IMR-90 (cell line): ENCODE data around the gene UBE3A. TPM values are rescaled to one million over a fixed set of nuclear protein-coding genes. Genes with fewer than 3 reads are reported as not detected.

Experiments used
- ATAC-seq: fragments of 200-7000 bp; cut with Tn5 transposase; 2 replicates; pipeline ENCODE4 v1.9.1; 2020; ENCODE audit warnings: low read depth, mild to moderate bottlenecking, moderate library complexity
- BruUV-seq: library from RNA; stranded (reverse); fragments of 400-500 nt; replicated peaks from 2 replicates; lab custom pipeline; 2021; lab: Mats Ljungman, UMichigan
- CTCF ChIA-PET: fragments of 300-600 bp; formaldehyde crosslinking; extraction: SDS; loops from one replicate; lab custom pipeline; 2021; ENCODE audit warnings: antibody characterized with exemption; lab: Yijun Ruan, JAX
- POLR2A ChIA-PET: fragments of 300-600 bp; sonication (Branson Sonifier 250); formaldehyde crosslinking; loops from one replicate; lab custom pipeline; 2022; ENCODE audit warnings: antibody characterized with exemption; ENCODE audit not compliant: unreplicated experiment; lab: Charles Lee
- DNase-seq: peaks from one replicate; pipeline ENCODE4 v3.0.0; 2013
- H2AFZ ChIP-seq: replicated peaks from 2 replicates; pipeline ENCODE3; 2013; ENCODE audit warnings: low read length, mild to moderate bottlenecking; ENCODE audit not compliant: poor library complexity
- H2AK5ac ChIP-seq: 2 replicates; pipeline ENCODE4 v1.6.1; 2013; ENCODE audit warnings: low read depth, low read length, inconsistent platforms
- H2AK9ac ChIP-seq: replicated peaks from 2 replicates; pipeline ENCODE3; 2013; ENCODE audit warnings: mild to moderate bottlenecking, low read depth, low read length, moderate library complexity; ENCODE audit not compliant: poor library complexity
- H2BK120ac ChIP-seq: 2 replicates; pipeline ENCODE4 v1.6.1; 2013; ENCODE audit warnings: low read depth, low read length, inconsistent platforms
- H2BK15ac ChIP-seq: 3 replicates; pipeline ENCODE4 v1.6.1; 2013; ENCODE audit warnings: low read depth, low read length, inconsistent platforms
- H2BK20ac ChIP-seq: 2 replicates; pipeline ENCODE4 v1.6.1; 2013; ENCODE audit warnings: low read depth, mild to moderate bottlenecking, inconsistent platforms, low read length, moderate library complexity
- H2BK5ac ChIP-seq: 2 replicates; pipeline ENCODE4 v1.6.1; 2013; ENCODE audit warnings: mild to moderate bottlenecking, low read depth, low read length, inconsistent platforms; ENCODE audit not compliant: poor library complexity, severe bottlenecking
- H3K14ac ChIP-seq: replicated peaks from 2 replicates; pipeline ENCODE4 v1.6.1; 2013; ENCODE audit warnings: low read depth, low read length, inconsistent platforms
- H3K18ac ChIP-seq: 2 replicates; pipeline ENCODE4 v1.6.1; 2013; ENCODE audit warnings: low read depth, low read length, control low read depth
- H3K23ac ChIP-seq: 2 replicates; pipeline ENCODE4 v1.6.1; 2013; ENCODE audit warnings: low read depth, low read length, inconsistent platforms
- H3K27ac ChIP-seq: 2 replicates; pipeline ENCODE4 v1.5.1; 2013; ENCODE audit warnings: mild to moderate bottlenecking, control low read depth, low read length; ENCODE audit not compliant: insufficient read depth
- H3K27me3 ChIP-seq: 2 replicates; pipeline ENCODE4 v1.6.1; 2013; ENCODE audit warnings: low read length; ENCODE audit not compliant: control insufficient read depth, insufficient read depth
- H3K36me3 ChIP-seq: 2 replicates; pipeline ENCODE4 v1.6.1; 2013; ENCODE audit warnings: low read length, mixed read lengths; ENCODE audit not compliant: control insufficient read depth, insufficient read depth
- H3K4ac ChIP-seq: 2 replicates; pipeline ENCODE4 v1.6.1; 2013; ENCODE audit warnings: low read depth, low read length, inconsistent platforms
- H3K4me1 ChIP-seq: 2 replicates; pipeline ENCODE4 v1.6.1; 2013; ENCODE audit warnings: low read length, mixed read lengths; ENCODE audit not compliant: control insufficient read depth, insufficient read depth
- H3K4me2 ChIP-seq: 2 replicates; pipeline ENCODE4 v1.6.1; 2013; ENCODE audit warnings: low read depth, mild to moderate bottlenecking, control low read depth, low read length, moderate library complexity
- H3K4me3 ChIP-seq: 2 replicates; pipeline ENCODE4 v1.5.1; 2013; ENCODE audit warnings: low read depth, mild to moderate bottlenecking, control low read depth, low read length, moderate library complexity; ENCODE audit not compliant: insufficient read depth
- H3K56ac ChIP-seq: 2 replicates; pipeline ENCODE4 v1.6.1; 2013; ENCODE audit warnings: low read length, inconsistent platforms; ENCODE audit not compliant: insufficient read depth; ENCODE audit errors: extremely low read depth
- H3K79me1 ChIP-seq, 2 experiments: 2 replicates each; pipeline ENCODE4 v1.6.1; 2013; ENCODE audit warnings: low read length in 2 of 2, inconsistent platforms in 1 of 2, low read depth in 1 of 2
- H3K9ac ChIP-seq: 2 replicates; pipeline ENCODE4 v1.6.1; 2013; ENCODE audit warnings: low read depth, low read length, control low read depth
- H3K9me1 ChIP-seq: 2 replicates; pipeline ENCODE4 v1.6.1; 2013; ENCODE audit warnings: low read length, inconsistent platforms; ENCODE audit not compliant: insufficient read depth
- H3K9me3 ChIP-seq: 2 replicates; pipeline ENCODE4 v1.6.1; 2013; ENCODE audit warnings: low read length; ENCODE audit not compliant: control insufficient read depth, insufficient read depth
- H4K20me1 ChIP-seq: 2 replicates; pipeline ENCODE4 v1.6.1; 2013; ENCODE audit warnings: low read length, inconsistent platforms; ENCODE audit not compliant: insufficient read depth
- H4K5ac ChIP-seq: 2 replicates; pipeline ENCODE4 v1.6.1; 2013; ENCODE audit warnings: mild to moderate bottlenecking, low read depth, low read length, control low read depth
- H4K8ac ChIP-seq, 2 experiments: 2 replicates each; pipeline ENCODE4 v1.6.1; 2013; ENCODE audit warnings: low read depth in 2 of 2, low read length in 2 of 2, control low read depth in 1 of 2, inconsistent platforms in 1 of 2
- H4K91ac ChIP-seq: 2 replicates; pipeline ENCODE4 v1.6.1; 2013; ENCODE audit warnings: low read depth, low read length, inconsistent platforms; ENCODE audit not compliant: insufficient read depth
- BHLHE40 ChIP-seq: fragments of 150-350 bp; IDR thresholded peaks from 2 replicates; pipeline ENCODE4 v1.6.1; 2016; ENCODE audit warnings: mild to moderate bottlenecking, low read depth, low read length
- CEBPB ChIP-seq: IDR thresholded peaks from 2 replicates; pipeline ENCODE4 v1.6.1; 2012; ENCODE audit warnings: low read depth, low read length, improper control_type of control experiment
- CHD1 ChIP-seq: IDR thresholded peaks from 2 replicates; pipeline ENCODE4 v1.6.1; 2012; ENCODE audit warnings: low read depth, low read length, improper control_type of control experiment
- ELK1 ChIP-seq: fragments of 150-350 bp; IDR thresholded peaks from 2 replicates; pipeline ENCODE4 v1.6.1; 2016; ENCODE audit warnings: low read depth, mild to moderate bottlenecking, low read length, moderate library complexity, borderline replicate concordance
- FOS ChIP-seq: fragments of 150-350 bp; IDR thresholded peaks from 2 replicates; pipeline ENCODE4 v1.6.1; 2016; ENCODE audit warnings: low read depth, low read length
- MAFK ChIP-seq: IDR thresholded peaks from 2 replicates; pipeline ENCODE4 v1.6.1; 2012; ENCODE audit warnings: low read depth, low read length, improper control_type of control experiment
- MAZ ChIP-seq: IDR thresholded peaks from 2 replicates; pipeline ENCODE4 v1.6.1; 2012; ENCODE audit warnings: low read depth, mild to moderate bottlenecking, low read length, improper control_type of control experiment, moderate library complexity, borderline replicate concordance
- MXI1 ChIP-seq: IDR thresholded peaks from 2 replicates; pipeline ENCODE4 v1.6.1; 2012; ENCODE audit warnings: low read depth, mild to moderate bottlenecking, low read length, moderate library complexity, borderline replicate concordance
- NFE2L2 ChIP-seq: fragments of 150-350 bp; IDR thresholded peaks from 2 replicates; pipeline ENCODE4 v1.6.1; 2016; ENCODE audit warnings: low read depth, mild to moderate bottlenecking, low read length
- POLR2A ChIP-seq: IDR thresholded peaks from 2 replicates; pipeline ENCODE4 v1.6.1; 2012; ENCODE audit warnings: mild to moderate bottlenecking, low read depth, low read length
- RAD21 ChIP-seq: IDR thresholded peaks from 2 replicates; pipeline ENCODE4 v1.6.1; 2012; ENCODE audit warnings: low read length, improper control_type of control experiment
- RCOR1 ChIP-seq: IDR thresholded peaks from 2 replicates; pipeline ENCODE4 v1.6.1; 2012; ENCODE audit warnings: mild to moderate bottlenecking, low read length, improper control_type of control experiment; ENCODE audit not compliant: insufficient replicate concordance
- RFX5 ChIP-seq: IDR thresholded peaks from 2 replicates; pipeline ENCODE4 v1.8.0; 2012; ENCODE audit warnings: low read depth, mild to moderate bottlenecking, low read length, moderate library complexity
- SMC3 ChIP-seq: fragments of 150-350 bp; IDR thresholded peaks from 2 replicates; pipeline ENCODE4 v1.6.1; 2016; ENCODE audit warnings: low read depth, mild to moderate bottlenecking, antibody characterized with exemption, low read length, moderate library complexity
- USF2 ChIP-seq: fragments of 150-350 bp; IDR thresholded peaks from 2 replicates; pipeline ENCODE4 v1.6.1; 2017; ENCODE audit warnings: mild to moderate bottlenecking, antibody characterized with exemption, low read length, low read depth
- WGBS, 2 experiments: methylation state at CpG; one replicate each; pipeline versions ENCODE4 v1.1.5 to v1.1.7; 2013; ENCODE audit warnings: missing lambda C conversion rate in 2 of 2; ENCODE audit not compliant: insufficient read length in 1 of 2; ENCODE audit errors: extremely low coverage in 2 of 2; 5-methylcytosine and 5-hydroxymethylcytosine counted together
- dilution Hi-C: fragments of 300-500 bp; cut with HindIII; formaldehyde crosslinking; loops from one replicate; pipeline ENCODE4 v1.14.3; 2018; ENCODE audit warnings: low sequenced_read_pairs; ENCODE audit not compliant: unreplicated experiment
- in situ Hi-C: fragments of 300-500 bp; cut with MboI; formaldehyde crosslinking; loops from 3 replicates; pipeline ENCODE4 v1.14.3; 2019; ENCODE audit warnings: low sequenced_read_pairs, inconsistent platforms, mixed read lengths
- intact Hi-C: fragments of 100-400 bp; cut with micrococcal nuclease; formaldehyde crosslinking; loops from 2 replicates; pipeline ENCODE4 v1.10.0; 2022
- polyA plus RNA-seq, 3 experiments: library from polyadenylated mRNA; depleted of rRNA; stranded (reverse); fragments of >200 nt; gene quantifications; 2 replicates each; pipeline ENCODE4 v1.2.3, GENCODE V29; 2012; ENCODE audit warnings: low replicate concordance in 1 of 3
- total RNA-seq: library from RNA; depleted of rRNA; stranded (reverse); fragments of >200 nt; gene quantifications from 2 replicates; pipeline ENCODE4 v1.2.3, GENCODE V29; 2012

UBE3A gene
- total and polyA plus RNA-seq, 2 of the 4 experiments (the other 2 are of a cell fraction), result 19.3 to 53.2 TPM

GRCh38 chr15:25415707-25416106 lies 23.1 kb downstream of the UBE3A start:
- ATAC-seq (no peak), DNase-seq (no peak)
- Histone ChIP-seq H3K23ac (no peak overlapping the region), H3K56ac (no peak overlapping the region), H3K4me1 (peaks cover 7% of the 10 kb centered on the region), H2AK9ac (no peak overlapping the region), H4K20me1 (peaks cover 56% of the 10 kb centered on the region), H4K8ac (no peak overlapping the region), H2BK15ac (no peak overlapping the region), H3K27me3 (no peaks in the 10 kb centered on the region), H4K91ac (no peak overlapping the region), H2BK20ac (no peak overlapping the region), H2AK5ac (no peak overlapping the region), H3K9me1 (peaks cover 8% of the 10 kb centered on the region; the same call in 1 of the 2 replicates), H3K18ac (no peak overlapping the region), H3K14ac (no peak overlapping the region), H2AFZ (no peak overlapping the region), H3K4me3 (no peak overlapping the region), H3K27ac (no peak overlapping the region), H3K9me3 (no peaks in the 10 kb centered on the region), H3K36me3 (no peaks in the 10 kb centered on the region; the same call in 1 of the 2 replicates), H3K79me1 (peaks cover 16 to 42% of the 10 kb centered on the region in 2 experiments), H4K5ac (no peak overlapping the region), H2BK120ac (no peak overlapping the region), H3K9ac (no peak overlapping the region), H3K4ac (no peak overlapping the region), H3K4me2 (no peak overlapping the region), H2BK5ac (no peak overlapping the region)
- no TSS peak for BruUV-seq
- intact Hi-C loops, result no loop called here
- in situ Hi-C loops, result no loop called here
- TF ChIP-seq ELK1 (no peak), NFE2L2 (no peak), RCOR1 (no peak), SMC3 (no peak), MXI1 (no peak), RFX5 (no peak), FOS (no peak), BHLHE40 (no peak), CEBPB (no peak), USF2 (no peak), MAZ (no peak), POLR2A (no peak), RAD21 (no peak), MAFK (no peak), CHD1 (no peak)
- dilution Hi-C loops, result no loop called here
- WGBS, 2 experiments, result no CpG with 5 or more reads among the region's 3 CpGs
- ChIA-PET CTCF (no interaction called here), POLR2A (no interaction called here)
